Lower lobe of right lung (tissue), 2 donors: ENCODE measurements around the gene OSBPL2. TPM values are rescaled to one million over a fixed set of nuclear protein-coding genes. Genes with fewer than 3 reads are reported as not detected.

Experiments
- ATAC-seq, 2 donors: fragments of 200-7000 bp; cut with Tn5 transposase; one replicate each; pipeline ENCODE4 v1.9.1; 2020 to 2022; ENCODE audit warnings: mild to moderate bottlenecking in 2 of 2, moderate library complexity in 2 of 2
- DNase-seq: peaks from one replicate; pipeline ENCODE4 v3.0.0-alpha.2; 2020
- H3K27ac ChIP-seq: fragments of 200-600 bp; one replicate; pipeline ENCODE4 v1.8.0; 2022
- H3K27me3 ChIP-seq: fragments of 200-600 bp; one replicate; pipeline ENCODE4 v1.8.0; 2022; ENCODE audit warnings: low read depth
- H3K36me3 ChIP-seq: fragments of 200-600 bp; one replicate; pipeline ENCODE4 v1.8.0; 2022; ENCODE audit warnings: mild to moderate bottlenecking
- H3K4me1 ChIP-seq: fragments of 200-600 bp; one replicate; pipeline ENCODE4 v1.8.0; 2022
- H3K4me3 ChIP-seq: fragments of 200-600 bp; one replicate; pipeline ENCODE4 v1.8.0; 2022; ENCODE audit warnings: mild to moderate bottlenecking
- H3K9me3 ChIP-seq: fragments of 200-600 bp; one replicate; pipeline ENCODE4 v1.8.0; 2022
- CTCF ChIP-seq: fragments of 200-600 bp; IDR thresholded peaks from one replicate; pipeline ENCODE4 v1.8.0; 2022; ENCODE audit warnings: antibody characterized with exemption, mild to moderate bottlenecking
- intact Hi-C: fragments of 100-400 bp; cut with DNase I; formaldehyde crosslinking; loops from one replicate; pipeline ENCODE4 v1.11.0; 2022
- total RNA-seq: library from RNA; stranded (reverse); fragmentation: NEBNext Ultra II Directional; extraction: Animal tissue kit (Norgen Biotek cat#: 25700); gene quantifications from one replicate; pipeline ENCODE4 v1.2.1, GENCODE V29; 2021
- donor health status: DM: no; HTN: yes; CAD: no; lungs with severe emphysema.

Gene OSBPL2
- total RNA-seq, 1 donor from 2014 or later = 56.0 TPM

DNA sequence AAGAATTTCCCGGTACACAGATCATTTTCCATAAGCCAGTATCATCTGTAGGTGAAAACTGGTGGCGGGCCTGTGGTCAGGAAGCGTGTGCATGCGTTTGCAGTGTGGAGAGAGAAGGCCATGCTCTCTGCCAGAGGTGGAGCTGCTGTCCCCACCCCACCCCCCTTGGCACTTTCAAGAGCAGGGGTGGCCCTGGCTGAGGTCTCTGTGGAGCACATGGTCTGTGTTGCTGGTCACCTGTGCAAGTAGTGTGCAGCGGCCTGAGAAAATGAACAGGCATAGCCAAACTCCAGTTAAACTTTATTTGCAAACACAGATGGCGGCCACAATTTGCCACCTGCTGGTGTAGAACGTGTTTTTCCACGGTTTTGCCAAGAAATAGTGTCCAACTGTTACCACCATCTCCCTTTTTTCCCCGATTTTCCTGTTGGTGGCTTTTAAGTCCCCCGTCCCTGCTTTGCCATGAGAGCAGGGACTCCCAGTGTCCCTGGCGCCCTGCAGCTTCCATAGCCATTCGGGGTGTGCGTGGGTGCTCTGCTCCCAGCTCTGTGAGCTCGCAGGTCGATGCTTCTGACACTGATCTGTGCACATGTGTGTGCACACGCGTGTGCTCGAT, 66.9 kb downstream of the OSBPL2 start:
- H3K4me1 ChIP-seq = peaks cover 23% of the 10 kb centered on the region
- peak overlapping the region; percentile 77 for H3K4me3 ChIP-seq
- DNase-seq (no peak), ATAC-seq (no peak)
- TF ChIP-seq CTCF = no peak
- no peaks in the 10 kb centered on the region for H3K27me3 ChIP-seq
- no peaks in the 10 kb centered on the region for H3K9me3 ChIP-seq
- H3K36me3 ChIP-seq = peaks cover 59% of the 10 kb centered on the region
- intact Hi-C loops = loop anchor here (10.0 kb wide), 1 partner anchor 80 kb away; the partner anchor contains the start of gene RPS21
- H3K27ac ChIP-seq = peak overlapping the region; percentile 11

DNA sequence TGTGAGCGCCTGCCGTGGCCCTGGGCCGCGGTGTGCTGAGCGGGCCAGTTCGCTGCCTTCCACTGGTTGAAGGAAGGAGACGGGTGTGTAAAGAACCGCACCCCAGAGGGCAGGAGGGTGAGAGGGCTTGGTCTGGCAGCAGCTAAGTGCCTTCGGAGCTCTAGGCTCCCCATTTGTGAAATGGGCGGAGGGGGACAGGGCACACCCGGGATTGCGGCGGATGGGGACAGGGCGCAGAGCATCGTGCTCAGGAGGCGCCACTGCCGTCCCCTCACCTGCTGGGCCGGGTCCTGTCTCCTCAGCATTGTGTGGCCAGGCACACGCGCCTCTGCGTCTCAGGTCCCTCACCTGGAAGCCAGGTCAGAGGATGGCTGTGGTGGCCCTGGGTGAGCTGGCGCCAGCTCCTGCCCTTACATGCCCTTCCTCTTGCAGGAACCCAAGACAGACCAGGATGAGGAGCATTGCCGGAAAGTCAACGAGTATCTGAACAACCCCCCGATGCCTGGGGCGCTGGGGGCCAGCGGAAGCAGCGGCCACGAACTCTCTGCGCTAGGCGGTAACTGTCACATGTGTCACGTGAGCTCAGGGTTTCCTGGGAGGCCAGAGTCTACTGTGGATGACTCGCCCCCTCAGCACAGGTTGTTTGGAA, 67.6 kb downstream of the OSBPL2 start:
- Histone ChIP-seq H3K27ac (no peak overlapping the region), H3K36me3 (peaks cover 66% of the 10 kb centered on the region), H3K27me3 (no peaks in the 10 kb centered on the region), H3K4me3 (no peak overlapping the region), H3K9me3 (no peaks in the 10 kb centered on the region), H3K4me1 (peaks cover 23% of the 10 kb centered on the region)
- TF ChIP-seq CTCF = no peak
- ATAC-seq (no peak), DNase-seq (no peak)
- intact Hi-C loops = loop anchor here (10.0 kb wide), 1 partner anchor 79 kb away; the partner anchor contains the start of gene RPS21

DNA sequence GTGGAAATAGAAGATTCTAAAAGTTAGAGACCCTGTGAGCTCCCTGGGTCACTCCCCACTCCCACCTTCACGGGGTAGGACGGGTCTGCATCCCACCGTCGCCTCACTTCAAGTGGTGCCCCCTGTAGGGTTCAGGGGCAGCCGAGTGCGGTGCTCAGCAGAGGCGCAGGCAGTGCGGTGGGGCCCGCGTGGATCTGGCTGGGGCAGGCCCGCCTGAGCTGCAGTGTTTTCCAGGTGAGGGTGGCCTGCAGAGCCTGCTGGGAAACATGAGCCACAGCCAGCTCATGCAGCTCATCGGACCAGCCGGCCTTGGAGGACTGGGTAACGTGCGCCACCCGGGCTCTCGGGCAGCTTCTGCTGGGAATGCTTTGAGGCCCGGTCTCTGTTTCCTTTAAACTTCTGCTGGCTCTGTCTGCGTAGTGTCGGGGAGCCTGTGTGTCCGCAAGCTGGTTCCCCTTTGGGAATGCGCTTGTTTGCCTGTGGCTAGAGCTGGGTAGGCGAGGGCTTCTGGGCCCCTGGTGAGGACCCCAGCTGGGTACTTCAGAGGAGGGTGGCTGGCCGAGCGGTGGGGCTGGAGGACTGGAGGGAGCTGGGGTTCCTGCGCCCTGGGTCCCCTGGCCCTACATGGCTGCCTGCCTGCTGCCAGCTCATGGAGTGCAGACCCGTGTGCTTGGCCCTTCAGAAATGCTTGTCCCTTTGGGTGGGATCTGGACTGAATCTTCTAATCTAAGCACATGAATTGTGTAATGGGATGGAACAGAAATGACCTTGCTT, 68.3 kb downstream of the OSBPL2 start:
- Histone ChIP-seq H3K4me3 (no peak overlapping the region), H3K4me1 (peaks cover 23% of the 10 kb centered on the region), H3K27me3 (no peaks in the 10 kb centered on the region), H3K36me3 (peaks cover 73% of the 10 kb centered on the region), H3K9me3 (no peaks in the 10 kb centered on the region), H3K27ac (no peak overlapping the region)
- ATAC-seq (no peak), DNase-seq (no peak)
- intact Hi-C loops = loop anchor here (10.0 kb wide), 1 partner anchor 78 kb away; the partner anchor contains the start of gene RPS21
- no peak for TF ChIP-seq CTCF

GRCh38 chr20:62307226-62308101, 69.1 kb downstream of the OSBPL2 start:
- ATAC-seq = no peak
- peaks cover 81% of the 10 kb centered on the region for H3K36me3 ChIP-seq
- no peaks in the 10 kb centered on the region for H3K27me3 ChIP-seq
- intact Hi-C loops = loop anchor here (10.0 kb wide), 1 partner anchor 77 kb away; the partner anchor contains the start of gene RPS21
- H3K9me3 ChIP-seq = no peaks in the 10 kb centered on the region
- H3K27ac ChIP-seq = no peak overlapping the region
- no peak for DNase-seq
- no peak for TF ChIP-seq CTCF
- peaks cover 23% of the 10 kb centered on the region for H3K4me1 ChIP-seq
- no peak overlapping the region for H3K4me3 ChIP-seq
